Caco-2 (cell line): ENCODE measurements around the gene DPCD. TPM values are rescaled to one million over a fixed set of nuclear protein-coding genes. Genes with fewer than 3 reads are reported as not detected.

Experiments
- BruUV-seq: library from RNA; stranded (reverse); fragments of 400-500 nt; replicated peaks from 2 replicates; lab custom pipeline; 2021; lab: Mats Ljungman, UMichigan
- CTCF ChIA-PET: fragments of 300-600 bp; sonication (Branson Sonifier 250); formaldehyde crosslinking; loops from one replicate; lab custom pipeline; 2022; ENCODE audit warnings: antibody characterized with exemption; lab: Charles Lee
- POLR2A ChIA-PET: fragments of 300-600 bp; sonication (Branson Sonifier 250); formaldehyde crosslinking; loops from one replicate; lab custom pipeline; 2022; ENCODE audit warnings: antibody characterized with exemption; lab: Charles Lee
- DNase-seq, 2 experiments: peaks; one replicate each; pipeline versions ENCODE4 v3.0.0 to v3.0.0-alpha.2; 2020 to 2022
- H3K27me3 ChIP-seq: replicated peaks from 2 replicates; pipeline ENCODE4 v1.6.0; 2011; ENCODE audit warnings: low read length; ENCODE audit not compliant: control insufficient read depth, insufficient read depth
- H3K36me3 ChIP-seq: 2 replicates; pipeline ENCODE4 v1.5.1; 2011; ENCODE audit warnings: low read length; ENCODE audit not compliant: control insufficient read depth, insufficient read depth
- H3K4me1 ChIP-seq: fragments of 250-450 bp; sonication (Bioruptor Pico); 2 replicates; pipeline ENCODE4 v1.5.1; 2020; ENCODE audit warnings: mild to moderate bottlenecking
- H3K4me3 ChIP-seq: 2 replicates; pipeline ENCODE4 v1.5.1; 2011; ENCODE audit warnings: low read depth, mild to moderate bottlenecking, control low read depth, low read length
- H3K9me3 ChIP-seq: fragments of 250-450 bp; sonication (Bioruptor Pico); 2 replicates; pipeline ENCODE4 v1.5.1; 2020; ENCODE audit warnings: mild to moderate bottlenecking, moderate library complexity
- H3K27ac Mint-ChIP-seq: one replicate; pipeline ENCODE4 v1.8.0; 2022; ENCODE audit warnings: mixed read lengths; ENCODE audit not compliant: unreplicated experiment
- H3K27me3 Mint-ChIP-seq: one replicate; pipeline ENCODE4 v1.8.0; 2022; ENCODE audit warnings: mixed read lengths; ENCODE audit not compliant: insufficient read depth, unreplicated experiment
- H3K36me3 Mint-ChIP-seq: one replicate; pipeline ENCODE4 v1.8.0; 2022; ENCODE audit warnings: mild to moderate bottlenecking, mixed read lengths; ENCODE audit not compliant: insufficient read depth, unreplicated experiment
- H3K4me1 Mint-ChIP-seq: one replicate; pipeline ENCODE4 v1.8.0; 2022; ENCODE audit warnings: low read depth, mixed read lengths; ENCODE audit not compliant: unreplicated experiment
- H3K4me3 Mint-ChIP-seq: one replicate; pipeline ENCODE4 v1.8.0; 2022; ENCODE audit warnings: mild to moderate bottlenecking, moderate library complexity, mixed read lengths; ENCODE audit not compliant: unreplicated experiment
- H3K9me3 Mint-ChIP-seq: one replicate; pipeline ENCODE4 v1.8.0; 2022; ENCODE audit warnings: mixed read lengths; ENCODE audit not compliant: unreplicated experiment
- intact Hi-C: fragments of 100-400 bp; cut with micrococcal nuclease; formaldehyde crosslinking; loops from one replicate; pipeline ENCODE4 v1.10.0; 2022; ENCODE audit not compliant: unreplicated experiment
- total RNA-seq: library from RNA; stranded (reverse); gene quantifications from 2 replicates; pipeline ENCODE4 v1.2.3, GENCODE V29; 2022
- TF ChIP-seq, protein P1 (sequence below), 2 experiments: fragments of 200-600 bp in 1 of 2; IDR thresholded peaks; 1 replicate in 1 of 2; 2 replicates in 1 of 2; pipeline versions ENCODE4 v1.5.1 to v1.8.0; 2011 to 2022; ENCODE audit warnings: antibody characterized with exemption in 1 of 2, control low read depth in 1 of 2, inconsistent platforms in 1 of 2, low read depth in 1 of 2, low read length in 1 of 2, mild to moderate bottlenecking in 1 of 2, moderate library complexity in 1 of 2; ENCODE audit not compliant: insufficient read depth in 1 of 2, severe bottlenecking in 1 of 2, unreplicated experiment in 1 of 2

DPCD gene
- total RNA-seq, 1 experiment from 2014 or later: 13.1 TPM

GRCh38 chr10:101560298-101561067 is 27.6 kb upstream of the DPCD start:
- Mint-ChIP-seq H3K9me3 (no peaks in the 10 kb centered on the region), H3K27ac (no peak overlapping the region), H3K4me1 (no peaks in the 10 kb centered on the region), H3K27me3 (no peaks in the 10 kb centered on the region), H3K36me3 (peaks cover 16% of the 10 kb centered on the region), H3K4me3 (no peak overlapping the region)
- Histone ChIP-seq H3K36me3 (no peaks in the 10 kb centered on the region), H3K9me3 (no peaks in the 10 kb centered on the region), H3K27me3 (no peaks in the 10 kb centered on the region), H3K4me1 (no peaks in the 10 kb centered on the region), H3K4me3 (no peak overlapping the region)
- ChIA-PET CTCF (interaction anchor here (0.5 kb wide), 1 partner anchor 267 kb away, joined by 3 read pairs; no protein-coding TSS in a partner anchor), POLR2A (no interaction called here)
- DNase-seq: no peak
- intact Hi-C loops: no loop called here
- TF ChIP-seq, protein P1, sequence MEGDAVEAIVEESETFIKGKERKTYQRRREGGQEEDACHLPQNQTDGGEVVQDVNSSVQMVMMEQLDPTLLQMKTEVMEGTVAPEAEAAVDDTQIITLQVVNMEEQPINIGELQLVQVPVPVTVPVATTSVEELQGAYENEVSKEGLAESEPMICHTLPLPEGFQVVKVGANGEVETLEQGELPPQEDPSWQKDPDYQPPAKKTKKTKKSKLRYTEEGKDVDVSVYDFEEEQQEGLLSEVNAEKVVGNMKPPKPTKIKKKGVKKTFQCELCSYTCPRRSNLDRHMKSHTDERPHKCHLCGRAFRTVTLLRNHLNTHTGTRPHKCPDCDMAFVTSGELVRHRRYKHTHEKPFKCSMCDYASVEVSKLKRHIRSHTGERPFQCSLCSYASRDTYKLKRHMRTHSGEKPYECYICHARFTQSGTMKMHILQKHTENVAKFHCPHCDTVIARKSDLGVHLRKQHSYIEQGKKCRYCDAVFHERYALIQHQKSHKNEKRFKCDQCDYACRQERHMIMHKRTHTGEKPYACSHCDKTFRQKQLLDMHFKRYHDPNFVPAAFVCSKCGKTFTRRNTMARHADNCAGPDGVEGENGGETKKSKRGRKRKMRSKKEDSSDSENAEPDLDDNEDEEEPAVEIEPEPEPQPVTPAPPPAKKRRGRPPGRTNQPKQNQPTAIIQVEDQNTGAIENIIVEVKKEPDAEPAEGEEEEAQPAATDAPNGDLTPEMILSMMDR (IDR thresholded peaks at IDR 0.05; ENCODE audit: insufficient read depth in 1 of 2, low read depth in 1 of 2, low read length in 1 of 2, severe bottlenecking in 1 of 2, unreplicated experiment in 1 of 2): no peak
- BruUV-seq: no TSS peak

GRCh38 chr10:101561068-101561915 is 26.8 kb upstream of the DPCD start:
- intact Hi-C loops: no loop called here
- no peak overlapping the region for H3K4me3 Mint-ChIP-seq
- Histone ChIP-seq H3K36me3 (no peaks in the 10 kb centered on the region), H3K9me3 (no peaks in the 10 kb centered on the region), H3K4me1 (no peaks in the 10 kb centered on the region), H3K27me3 (no peaks in the 10 kb centered on the region), H3K4me3 (no peak overlapping the region)
- no peak overlapping the region for H3K27ac Mint-ChIP-seq
- no TSS peak for BruUV-seq
- no peaks in the 10 kb centered on the region for H3K9me3 Mint-ChIP-seq
- DNase-seq: no peak
- peaks cover 3% of the 10 kb centered on the region for H3K27me3 Mint-ChIP-seq
- TF ChIP-seq, protein P1 (IDR thresholded peaks at IDR 0.05; ENCODE audit: insufficient read depth in 1 of 2, low read depth in 1 of 2, low read length in 1 of 2, severe bottlenecking in 1 of 2, unreplicated experiment in 1 of 2): no peak
- H3K4me1 Mint-ChIP-seq: no peaks in the 10 kb centered on the region
- ChIA-PET CTCF (no interaction called here), POLR2A (no interaction called here)
- H3K36me3 Mint-ChIP-seq: peaks cover 16% of the 10 kb centered on the region

GRCh38 chr10:101562231-101562630 is 25.9 kb upstream of the DPCD start:
- no peak overlapping the region for H3K4me3 Mint-ChIP-seq
- DNase-seq: no peak
- H3K9me3 ChIP-seq: no peaks in the 10 kb centered on the region
- BruUV-seq: no TSS peak
- H3K27ac Mint-ChIP-seq: no peak overlapping the region
- intact Hi-C loops: no loop called here
- H3K36me3 Mint-ChIP-seq: peaks cover 16% of the 10 kb centered on the region
- H3K27me3 ChIP-seq: no peaks in the 10 kb centered on the region
- TF ChIP-seq, protein P1 (IDR thresholded peaks at IDR 0.05; ENCODE audit: insufficient read depth in 1 of 2, low read depth in 1 of 2, low read length in 1 of 2, severe bottlenecking in 1 of 2, unreplicated experiment in 1 of 2): no peak
- no peaks in the 10 kb centered on the region for H3K4me1 ChIP-seq
- peaks cover 4% of the 10 kb centered on the region for H3K27me3 Mint-ChIP-seq
- no peaks in the 10 kb centered on the region for H3K4me1 Mint-ChIP-seq
- ChIA-PET CTCF (no interaction called here), POLR2A (no interaction called here)
- no peaks in the 10 kb centered on the region for H3K9me3 Mint-ChIP-seq
- H3K36me3 ChIP-seq: no peaks in the 10 kb centered on the region
- no peak overlapping the region for H3K4me3 ChIP-seq
